ENCODE results near the gene MAN1B1. TPM values are rescaled to one million over a fixed set of nuclear protein-coding genes. Genes with fewer than 3 reads are reported as not detected.

MAN1B1 gene
- total RNA-seq, 1 donor from 2014 or later, result 41.9 TPM

- intact Hi-C loops (cut with DNase I), result no loop called here
- peaks cover 23% of the 10 kb centered on the region for H3K27me3 ChIP-seq (ENCODE audit: low read depth)
- H3K4me3 ChIP-seq, result peak overlapping the region; percentile 25
- no peaks in the 10 kb centered on the region for H3K9me3 ChIP-seq
- no peak for TF ChIP-seq CTCF (IDR thresholded peaks at IDR 0.05)
- H3K27ac ChIP-seq, result peak overlapping the region; percentile 46
- DNase-seq (no peak), ATAC-seq (no peak)
- H3K4me1 ChIP-seq, result peaks cover 38% of the 10 kb centered on the region
- H3K36me3 ChIP-seq, result peaks cover 19% of the 10 kb centered on the region
Measured at GRCh38 chr9:137040568-137040967, 46.2 kb upstream of the MAN1B1 start.

- intact Hi-C loops (cut with DNase I), result no loop called here
- peaks cover 26% of the 10 kb centered on the region for H3K27me3 ChIP-seq (ENCODE audit: low read depth)
- peak overlapping the region; percentile 46 for H3K27ac ChIP-seq
- peaks cover 38% of the 10 kb centered on the region for H3K4me1 ChIP-seq
- ATAC-seq (peak in 1 of 2 donors; percentile 17), DNase-seq (no peak)
- peak overlapping the region; percentile 25 for H3K4me3 ChIP-seq
- H3K9me3 ChIP-seq, result no peaks in the 10 kb centered on the region
- H3K36me3 ChIP-seq, result peaks cover 19% of the 10 kb centered on the region
- TF ChIP-seq CTCF (IDR thresholded peaks at IDR 0.05), result no peak
Measured at GRCh38 chr9:137041124-137041523, 45.7 kb upstream of the MAN1B1 start.

GRCh38 chr9:137042751-137043727 is 43.7 kb upstream of the MAN1B1 start:
- Histone ChIP-seq H3K27ac (peak overlapping the region; percentile 78), H3K27me3 (ENCODE audit: low read depth) (peaks cover 45% of the 10 kb centered on the region), H3K9me3 (no peaks in the 10 kb centered on the region), H3K4me1 (peaks cover 45% of the 10 kb centered on the region), H3K4me3 (peak overlapping the region; percentile 67), H3K36me3 (peaks cover 19% of the 10 kb centered on the region)
- intact Hi-C loops (cut with DNase I), result no loop called here
- ATAC-seq (peak in 1 of 2 donors; percentile 6), DNase-seq (no peak)
- TF ChIP-seq CTCF (IDR thresholded peaks at IDR 0.05), result no peak

GRCh38 chr9:137044037-137044436 is 42.7 kb upstream of the MAN1B1 start:
- H3K36me3 ChIP-seq, result peaks cover 9% of the 10 kb centered on the region
- peaks cover 45% of the 10 kb centered on the region for H3K4me1 ChIP-seq
- H3K27ac ChIP-seq, result peak overlapping the region; percentile 78
- TF ChIP-seq CTCF (IDR thresholded peaks at IDR 0.05), result no peak
- peaks cover 55% of the 10 kb centered on the region for H3K27me3 ChIP-seq (ENCODE audit: low read depth)
- H3K4me3 ChIP-seq, result peak overlapping the region; percentile 67
- no peak for DNase-seq
- H3K9me3 ChIP-seq, result no peaks in the 10 kb centered on the region
- intact Hi-C loops (cut with DNase I), result no loop called here
- ATAC-seq, result no peak

GRCh38 chr9:137044502-137045177 is 42.1 kb upstream of the MAN1B1 start:
- peaks cover 61% of the 10 kb centered on the region for H3K27me3 ChIP-seq (ENCODE audit: low read depth)
- peaks cover 45% of the 10 kb centered on the region for H3K4me1 ChIP-seq
- TF ChIP-seq CTCF (IDR thresholded peaks at IDR 0.05), result no peak
- no peak for DNase-seq
- no peaks in the 10 kb centered on the region for H3K9me3 ChIP-seq
- peak in 1 of 2 donors; percentile 21 for ATAC-seq
- intact Hi-C loops (cut with DNase I), result no loop called here
- H3K27ac ChIP-seq, result peak overlapping the region; percentile 78
- H3K4me3 ChIP-seq, result peak overlapping the region; percentile 67
- peaks cover 3% of the 10 kb centered on the region for H3K36me3 ChIP-seq
